ENCODE results near the gene LPCAT2. TPM values are rescaled to one million over a fixed set of nuclear protein-coding genes. Genes with fewer than 3 reads are reported as not detected.

LPCAT2 gene
- polyA plus RNA-seq, 1 donor from 2014 or later, result 0.59 TPM

DNA sequence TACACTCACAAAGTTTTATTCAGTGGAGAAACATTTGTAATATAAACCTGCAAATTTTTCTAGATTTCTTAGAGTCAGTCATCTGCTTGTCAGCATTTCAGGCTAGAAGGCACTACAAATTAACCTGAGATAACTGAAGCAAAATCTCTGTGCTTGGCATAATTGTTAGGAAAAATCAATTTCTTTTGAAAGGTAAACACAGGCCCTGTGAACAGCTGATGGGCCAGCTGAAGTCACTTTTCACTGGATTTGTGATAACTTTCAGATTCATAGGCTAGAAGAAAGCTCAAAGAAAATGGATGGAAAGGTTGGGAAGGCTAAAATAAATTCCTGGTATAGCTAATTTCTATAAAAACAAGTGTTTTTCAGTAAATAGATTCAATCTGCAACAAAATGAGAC is 112.9 kb downstream of the LPCAT2 start:
- Histone ChIP-seq H3F3A (ENCODE audit: insufficient read depth, low read length, poor library complexity, severe bottlenecking) (no peaks in the 10 kb centered on the region), H3K9me2 (ENCODE audit: insufficient read depth, low read length) (no peaks in the 10 kb centered on the region), H3K4me2 (ENCODE audit: low read length) (no peak overlapping the region), H3K9me3 (ENCODE audit: low read length) (no peaks in the 10 kb centered on the region), H3K79me2 (replicated peaks; ENCODE audit: insufficient read depth, low read length) (no peaks in the 10 kb centered on the region), H3K9ac (ENCODE audit: low read length) (no peak overlapping the region), H4K20me1 (ENCODE audit: insufficient read depth) (no peaks in the 10 kb centered on the region), H3K27ac (ENCODE audit: low read length) (no peak overlapping the region), H3K4me3 (ENCODE audit: low read length) (no peak overlapping the region), H3K27me3 (ENCODE audit: insufficient read depth, low read depth, low read length) (no peaks in the 10 kb centered on the region), H3K36me3 (ENCODE audit: insufficient read depth, low read length) (no peaks in the 10 kb centered on the region), H2AFZ (ENCODE audit: low read depth, low read length) (no peak overlapping the region)
- TF ChIP-seq EZH2 (IDR thresholded peaks at IDR 0.05; ENCODE audit: borderline replicate concordance, insufficient read depth, low read length, poor library complexity, severe bottlenecking) (no peak), TAF1 (IDR thresholded peaks at IDR 0.05; ENCODE audit: low read depth) (no peak), POLR2AphosphoS5 (IDR thresholded peaks at IDR 0.05) (no peak), SMC3 (conservative IDR thresholded peaks at IDR 0.05; ENCODE audit: poor library complexity) (no peak), RAD21 (conservative IDR thresholded peaks at IDR 0.05) (no peak), MXI1 (conservative IDR thresholded peaks at IDR 0.05; ENCODE audit: poor library complexity, severe bottlenecking) (no peak), EP300 (conservative IDR thresholded peaks at IDR 0.05; ENCODE audit: poor library complexity, severe bottlenecking) (no peak)
- TF ChIP-seq, protein P1, sequence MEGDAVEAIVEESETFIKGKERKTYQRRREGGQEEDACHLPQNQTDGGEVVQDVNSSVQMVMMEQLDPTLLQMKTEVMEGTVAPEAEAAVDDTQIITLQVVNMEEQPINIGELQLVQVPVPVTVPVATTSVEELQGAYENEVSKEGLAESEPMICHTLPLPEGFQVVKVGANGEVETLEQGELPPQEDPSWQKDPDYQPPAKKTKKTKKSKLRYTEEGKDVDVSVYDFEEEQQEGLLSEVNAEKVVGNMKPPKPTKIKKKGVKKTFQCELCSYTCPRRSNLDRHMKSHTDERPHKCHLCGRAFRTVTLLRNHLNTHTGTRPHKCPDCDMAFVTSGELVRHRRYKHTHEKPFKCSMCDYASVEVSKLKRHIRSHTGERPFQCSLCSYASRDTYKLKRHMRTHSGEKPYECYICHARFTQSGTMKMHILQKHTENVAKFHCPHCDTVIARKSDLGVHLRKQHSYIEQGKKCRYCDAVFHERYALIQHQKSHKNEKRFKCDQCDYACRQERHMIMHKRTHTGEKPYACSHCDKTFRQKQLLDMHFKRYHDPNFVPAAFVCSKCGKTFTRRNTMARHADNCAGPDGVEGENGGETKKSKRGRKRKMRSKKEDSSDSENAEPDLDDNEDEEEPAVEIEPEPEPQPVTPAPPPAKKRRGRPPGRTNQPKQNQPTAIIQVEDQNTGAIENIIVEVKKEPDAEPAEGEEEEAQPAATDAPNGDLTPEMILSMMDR (IDR thresholded peaks at IDR 0.05; ENCODE audit: poor library complexity, severe bottlenecking), result no peak
- TF ChIP-seq, protein P2, sequence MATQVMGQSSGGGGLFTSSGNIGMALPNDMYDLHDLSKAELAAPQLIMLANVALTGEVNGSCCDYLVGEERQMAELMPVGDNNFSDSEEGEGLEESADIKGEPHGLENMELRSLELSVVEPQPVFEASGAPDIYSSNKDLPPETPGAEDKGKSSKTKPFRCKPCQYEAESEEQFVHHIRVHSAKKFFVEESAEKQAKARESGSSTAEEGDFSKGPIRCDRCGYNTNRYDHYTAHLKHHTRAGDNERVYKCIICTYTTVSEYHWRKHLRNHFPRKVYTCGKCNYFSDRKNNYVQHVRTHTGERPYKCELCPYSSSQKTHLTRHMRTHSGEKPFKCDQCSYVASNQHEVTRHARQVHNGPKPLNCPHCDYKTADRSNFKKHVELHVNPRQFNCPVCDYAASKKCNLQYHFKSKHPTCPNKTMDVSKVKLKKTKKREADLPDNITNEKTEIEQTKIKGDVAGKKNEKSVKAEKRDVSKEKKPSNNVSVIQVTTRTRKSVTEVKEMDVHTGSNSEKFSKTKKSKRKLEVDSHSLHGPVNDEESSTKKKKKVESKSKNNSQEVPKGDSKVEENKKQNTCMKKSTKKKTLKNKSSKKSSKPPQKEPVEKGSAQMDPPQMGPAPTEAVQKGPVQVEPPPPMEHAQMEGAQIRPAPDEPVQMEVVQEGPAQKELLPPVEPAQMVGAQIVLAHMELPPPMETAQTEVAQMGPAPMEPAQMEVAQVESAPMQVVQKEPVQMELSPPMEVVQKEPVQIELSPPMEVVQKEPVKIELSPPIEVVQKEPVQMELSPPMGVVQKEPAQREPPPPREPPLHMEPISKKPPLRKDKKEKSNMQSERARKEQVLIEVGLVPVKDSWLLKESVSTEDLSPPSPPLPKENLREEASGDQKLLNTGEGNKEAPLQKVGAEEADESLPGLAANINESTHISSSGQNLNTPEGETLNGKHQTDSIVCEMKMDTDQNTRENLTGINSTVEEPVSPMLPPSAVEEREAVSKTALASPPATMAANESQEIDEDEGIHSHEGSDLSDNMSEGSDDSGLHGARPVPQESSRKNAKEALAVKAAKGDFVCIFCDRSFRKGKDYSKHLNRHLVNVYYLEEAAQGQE (IDR thresholded peaks at IDR 0.05; ENCODE audit: borderline replicate concordance), result no peak

DNA sequence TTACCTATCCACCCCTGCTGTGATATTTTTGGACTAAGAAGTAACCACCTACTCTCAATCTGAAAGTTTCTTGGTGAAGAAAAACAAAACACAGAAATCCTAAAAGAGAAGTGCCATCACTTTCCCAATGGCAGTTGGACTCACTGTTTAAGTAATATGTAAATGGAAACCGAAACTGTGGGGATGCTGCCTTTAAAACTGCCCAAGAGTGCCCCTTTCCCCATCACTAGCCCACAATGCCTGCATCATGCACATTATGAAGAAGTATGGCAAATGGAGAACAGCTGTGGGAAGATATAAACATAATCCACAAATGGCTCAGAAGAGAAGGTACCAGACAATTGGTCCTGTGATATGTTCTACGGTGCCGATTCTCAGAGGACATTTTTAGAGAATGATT is 113.4 kb downstream of the LPCAT2 start:
- no peak overlapping the region for H3K9ac ChIP-seq (ENCODE audit: low read length)
- no peaks in the 10 kb centered on the region for H3K27me3 ChIP-seq (ENCODE audit: insufficient read depth, low read depth, low read length)
- H3K79me2 ChIP-seq (replicated peaks; ENCODE audit: insufficient read depth, low read length), result no peaks in the 10 kb centered on the region
- H3K36me3 ChIP-seq (ENCODE audit: insufficient read depth, low read length), result no peaks in the 10 kb centered on the region
- H3F3A ChIP-seq (ENCODE audit: insufficient read depth, low read length, poor library complexity, severe bottlenecking), result no peaks in the 10 kb centered on the region
- no peak overlapping the region for H3K4me3 ChIP-seq (ENCODE audit: low read length)
- H3K9me2 ChIP-seq (ENCODE audit: insufficient read depth, low read length), result no peaks in the 10 kb centered on the region
- H3K9me3 ChIP-seq (ENCODE audit: low read length), result no peaks in the 10 kb centered on the region
- no peak overlapping the region for H3K4me2 ChIP-seq (ENCODE audit: low read length)
- no peaks in the 10 kb centered on the region for H4K20me1 ChIP-seq (ENCODE audit: insufficient read depth)
- no peak overlapping the region for H2AFZ ChIP-seq (ENCODE audit: low read depth, low read length)
- TF ChIP-seq POLR2AphosphoS5 (IDR thresholded peaks at IDR 0.05) (no peak), RAD21 (conservative IDR thresholded peaks at IDR 0.05) (no peak), TAF1 (IDR thresholded peaks at IDR 0.05; ENCODE audit: low read depth) (no peak), SMC3 (conservative IDR thresholded peaks at IDR 0.05; ENCODE audit: poor library complexity) (no peak), MXI1 (conservative IDR thresholded peaks at IDR 0.05; ENCODE audit: poor library complexity, severe bottlenecking) (no peak), EZH2 (IDR thresholded peaks at IDR 0.05; ENCODE audit: borderline replicate concordance, insufficient read depth, low read length, poor library complexity, severe bottlenecking) (no peak), EP300 (conservative IDR thresholded peaks at IDR 0.05; ENCODE audit: poor library complexity, severe bottlenecking) (no peak)
- TF ChIP-seq, protein P2 (IDR thresholded peaks at IDR 0.05; ENCODE audit: borderline replicate concordance), result no peak
- TF ChIP-seq, protein P1 (IDR thresholded peaks at IDR 0.05; ENCODE audit: poor library complexity, severe bottlenecking), result no peak
- no peak overlapping the region for H3K27ac ChIP-seq (ENCODE audit: low read length)

Data from neural cell (in vitro differentiated cells).